Activated naive CD8-positive, alpha-beta T cell treated with anti-CD3 and anti-CD28 coated beads, Interleukin-2, amount 50 U/mL, for 24 hours (primary cell): ENCODE measurements around the gene SPTBN1.
"Not testable (repeated sequence)": the region's sequence is repeated elsewhere in the genome, so short reads cannot be mapped to it uniquely, and the experiment has no call there.

Experiments used
- ATAC-seq: fragments of 150-1000 bp; cut with Tn5 transposase; one replicate; pipeline ENCODE4 v1.10.0; 2021
- DNase-seq: peaks from one replicate; pipeline ENCODE4 v3.0.0; 2021
- H3K27ac Mint-ChIP-seq: one replicate; pipeline ENCODE4 v1.8.0; 2021; ENCODE audit warnings: mild to moderate bottlenecking, mixed read lengths
- H3K27me3 Mint-ChIP-seq: one replicate; pipeline ENCODE4 v1.8.0; 2021; ENCODE audit warnings: mixed read lengths
- H3K36me3 Mint-ChIP-seq: one replicate; pipeline ENCODE4 v1.8.0; 2021; ENCODE audit warnings: low read depth, mixed read lengths
- H3K4me1 Mint-ChIP-seq: one replicate; pipeline ENCODE4 v1.8.0; 2021; ENCODE audit warnings: mixed read lengths
- H3K4me3 Mint-ChIP-seq: one replicate; pipeline ENCODE4 v1.8.0; 2021; ENCODE audit warnings: mild to moderate bottlenecking, moderate library complexity, mixed read lengths
- H3K9me3 Mint-ChIP-seq: one replicate; pipeline ENCODE4 v1.8.0; 2021; ENCODE audit warnings: mixed read lengths

The SPTBN1 gene

GRCh38 chr2:54685263-54685775, 229.2 kb downstream of the SPTBN1 start:
- Mint-ChIP-seq H3K36me3 (no peaks in the 10 kb centered on the region), H3K4me3 (no peak overlapping the region), H3K4me1 (peaks cover 22% of the 10 kb centered on the region), H3K27ac (no peak overlapping the region), H3K27me3 (peaks cover 47% of the 10 kb centered on the region), H3K9me3 (no peaks in the 10 kb centered on the region)
- no peak for DNase-seq
- ATAC-seq = no peak

DNA sequence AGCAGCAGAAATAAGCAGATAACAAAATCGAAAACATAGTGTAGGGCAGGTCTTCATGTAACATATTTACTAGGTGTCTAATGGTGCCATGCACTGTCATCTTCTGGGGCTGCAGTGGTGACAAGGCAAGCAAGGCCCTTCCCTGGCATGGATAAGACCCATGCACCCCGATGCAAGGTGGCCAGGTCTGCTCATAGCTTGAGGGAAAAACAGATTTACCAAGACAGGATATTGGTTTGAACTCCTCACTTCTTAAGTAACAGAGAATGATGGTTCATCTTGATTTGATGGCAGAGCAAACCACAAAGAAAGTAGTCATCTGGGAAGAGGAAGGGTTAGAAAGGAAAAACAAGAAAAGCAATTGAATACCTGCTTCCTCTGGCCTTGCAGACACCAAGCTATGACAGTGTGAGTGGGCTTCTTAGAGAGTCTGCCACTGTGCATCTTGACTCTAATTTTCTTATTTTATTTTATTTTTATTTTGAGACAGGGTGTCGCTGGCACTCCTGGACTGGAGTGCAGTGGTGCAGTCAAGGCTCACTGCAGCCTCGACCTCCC, 231.5 kb downstream of the SPTBN1 start:
- Mint-ChIP-seq H3K4me3 (no peak overlapping the region), H3K27me3 (peaks cover 41% of the 10 kb centered on the region), H3K27ac (no peak overlapping the region), H3K4me1 (peaks cover 5% of the 10 kb centered on the region), H3K36me3 (no peaks in the 10 kb centered on the region), H3K9me3 (no peaks in the 10 kb centered on the region)
- ATAC-seq = no peak
- no peak for DNase-seq

DNA sequence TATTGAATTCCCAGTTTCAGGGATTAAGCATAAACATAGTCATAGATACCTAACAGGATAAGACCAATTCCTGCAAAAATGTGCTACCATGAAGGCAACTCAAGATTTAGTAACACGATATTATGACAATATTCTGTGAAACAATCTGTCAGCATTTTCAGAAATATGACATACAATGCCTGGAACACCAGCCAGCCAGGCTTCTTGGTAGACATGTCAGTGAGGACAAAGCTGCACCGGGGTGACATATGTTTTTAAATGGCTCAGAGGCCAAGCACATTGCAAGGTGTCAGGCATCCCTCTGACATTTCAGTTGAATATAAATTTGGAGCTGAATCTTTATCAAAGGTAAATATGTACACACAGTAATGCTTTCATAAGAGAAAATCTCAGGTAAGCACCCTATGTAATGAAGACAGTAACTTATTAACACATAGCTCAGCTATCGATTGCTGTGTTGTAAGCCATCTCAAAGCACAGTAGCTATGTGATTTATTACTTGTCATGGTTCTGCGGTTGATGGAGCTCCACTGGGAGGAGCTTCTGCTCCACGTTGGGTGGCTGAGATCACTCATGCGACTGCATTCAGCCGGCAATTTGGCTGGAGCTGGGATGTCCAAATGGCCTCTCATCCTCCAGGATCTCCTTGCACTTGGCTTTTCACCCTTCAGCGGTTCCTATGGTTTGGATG, 235.5 kb downstream of the SPTBN1 start:
- Mint-ChIP-seq H3K27me3 (peaks cover 26% of the 10 kb centered on the region), H3K27ac (no peak overlapping the region), H3K4me1 (peaks cover 3% of the 10 kb centered on the region), H3K36me3 (no peaks in the 10 kb centered on the region), H3K4me3 (no peak overlapping the region), H3K9me3 (no peaks in the 10 kb centered on the region)
- DNase-seq (no peak), ATAC-seq (no peak)

DNA sequence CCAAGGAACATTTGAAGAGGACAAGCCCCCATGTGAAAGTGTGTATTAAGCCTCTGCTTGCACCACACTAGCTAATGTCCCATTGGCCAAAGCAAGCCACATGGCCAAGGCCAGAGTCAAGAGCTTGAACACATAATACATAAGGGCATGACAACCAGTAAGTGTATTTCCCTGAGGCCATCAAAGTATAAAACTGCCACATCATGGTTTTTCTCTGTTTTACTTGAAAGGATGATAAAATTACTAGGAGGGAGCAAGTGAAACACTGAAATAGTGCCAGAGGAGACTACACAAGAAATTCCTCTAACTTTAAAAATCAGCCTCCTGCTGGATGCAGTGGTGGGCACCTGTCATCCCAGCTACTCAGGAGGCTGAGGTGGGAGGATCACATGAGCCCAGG, 236.4 kb downstream of the SPTBN1 start:
- no peak overlapping the region for H3K27ac Mint-ChIP-seq
- DNase-seq (no peak), ATAC-seq (no peak)
- no peaks in the 10 kb centered on the region for H3K9me3 Mint-ChIP-seq
- peaks cover 1% of the 10 kb centered on the region for H3K4me1 Mint-ChIP-seq
- no peak overlapping the region for H3K4me3 Mint-ChIP-seq
- no peaks in the 10 kb centered on the region for H3K36me3 Mint-ChIP-seq
- H3K27me3 Mint-ChIP-seq = peaks cover 26% of the 10 kb centered on the region

DNA sequence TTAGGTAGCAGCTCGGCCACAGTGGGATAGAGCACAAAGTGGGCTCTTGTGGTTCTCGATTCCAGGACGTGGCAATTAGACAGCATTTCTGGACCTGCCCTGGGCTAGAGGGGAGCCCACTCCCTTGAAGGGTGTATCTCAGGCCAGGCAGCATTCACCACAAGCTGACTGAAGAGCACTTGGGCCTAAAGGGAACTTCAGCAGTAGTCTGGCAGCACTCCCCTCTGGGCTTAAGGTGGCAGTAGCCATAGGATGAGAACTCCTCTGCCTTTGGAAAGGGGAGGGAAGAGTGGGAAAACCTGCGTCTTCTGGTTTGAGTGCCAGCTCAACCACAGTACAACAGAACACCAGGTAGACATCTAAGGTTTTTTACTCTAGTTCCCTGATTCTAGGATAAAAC, 239.3 kb downstream of the SPTBN1 start:
- no peaks in the 10 kb centered on the region for H3K36me3 Mint-ChIP-seq
- no peak for ATAC-seq
- H3K4me1 Mint-ChIP-seq = peaks cover 1% of the 10 kb centered on the region
- DNase-seq = no peak
- no peaks in the 10 kb centered on the region for H3K9me3 Mint-ChIP-seq
- no peak overlapping the region for H3K4me3 Mint-ChIP-seq
- no peak overlapping the region for H3K27ac Mint-ChIP-seq
- peaks cover 6% of the 10 kb centered on the region for H3K27me3 Mint-ChIP-seq

- ATAC-seq (no peak), DNase-seq (no peak)
- Mint-ChIP-seq H3K27me3 (peaks cover 6% of the 10 kb centered on the region), H3K4me3 (no peak overlapping the region), H3K27ac (no peak overlapping the region), H3K36me3 (no peaks in the 10 kb centered on the region), H3K9me3 (no peaks in the 10 kb centered on the region), H3K4me1 (peaks cover 9% of the 10 kb centered on the region)
These were observed 241.8 kb downstream of the SPTBN1 start for GRCh38 chr2:54697934-54698333.

- not testable (repeated sequence) for H3K9me3 Mint-ChIP-seq, H3K4me3 Mint-ChIP-seq, H3K4me1 Mint-ChIP-seq, ATAC-seq, H3K27ac Mint-ChIP-seq, DNase-seq, H3K27me3 Mint-ChIP-seq, H3K36me3 Mint-ChIP-seq
These were observed 242.8 kb downstream of the SPTBN1 start for GRCh38 chr2:54698926-54699325.

- no peak overlapping the region for H3K27ac Mint-ChIP-seq
- no peaks in the 10 kb centered on the region for H3K9me3 Mint-ChIP-seq
- DNase-seq (no peak), ATAC-seq (no peak)
- H3K4me1 Mint-ChIP-seq = peaks cover 9% of the 10 kb centered on the region
- H3K27me3 Mint-ChIP-seq = peaks cover 6% of the 10 kb centered on the region
- H3K4me3 Mint-ChIP-seq = no peak overlapping the region
- no peaks in the 10 kb centered on the region for H3K36me3 Mint-ChIP-seq
These were observed 243.5 kb downstream of the SPTBN1 start for GRCh38 chr2:54699665-54700064.

DNA sequence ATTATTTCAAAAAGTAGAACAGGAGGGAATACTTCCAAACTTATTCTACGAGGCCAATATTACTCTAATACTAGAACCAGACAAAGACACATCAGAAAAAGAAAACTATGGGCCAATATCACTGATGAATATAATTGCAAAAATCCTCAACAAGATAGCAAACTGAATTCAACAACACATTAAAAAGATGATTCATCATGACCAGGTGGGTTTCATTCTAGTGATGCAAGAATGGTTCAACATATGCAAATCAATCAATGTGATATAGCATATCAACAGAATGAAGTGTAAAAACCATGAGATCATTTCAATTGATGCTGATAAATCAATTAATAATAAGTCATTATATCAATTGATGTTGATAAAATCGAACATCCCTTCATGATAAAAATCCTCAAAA, 244.9 kb downstream of the SPTBN1 start:
- H3K4me3 Mint-ChIP-seq = no peak overlapping the region
- no peak for DNase-seq
- no peak overlapping the region for H3K27ac Mint-ChIP-seq
- peaks cover 3% of the 10 kb centered on the region for H3K27me3 Mint-ChIP-seq
- peaks cover 9% of the 10 kb centered on the region for H3K4me1 Mint-ChIP-seq
- no peaks in the 10 kb centered on the region for H3K36me3 Mint-ChIP-seq
- ATAC-seq = no peak
- no peaks in the 10 kb centered on the region for H3K9me3 Mint-ChIP-seq

- ATAC-seq = no peak
- Mint-ChIP-seq H3K4me1 (peaks cover 12% of the 10 kb centered on the region), H3K27ac (no peak overlapping the region), H3K36me3 (no peaks in the 10 kb centered on the region), H3K27me3 (peaks cover 11% of the 10 kb centered on the region), H3K9me3 (no peaks in the 10 kb centered on the region), H3K4me3 (no peak overlapping the region)
- no peak for DNase-seq
These were observed 248.1 kb downstream of the SPTBN1 start for GRCh38 chr2:54704238-54704637.

GRCh38 chr2:54704688-54705605, 248.8 kb downstream of the SPTBN1 start:
- Mint-ChIP-seq H3K4me1 (peaks cover 12% of the 10 kb centered on the region), H3K4me3 (no peak overlapping the region), H3K9me3 (no peaks in the 10 kb centered on the region), H3K27me3 (peaks cover 16% of the 10 kb centered on the region), H3K27ac (no peak overlapping the region), H3K36me3 (no peaks in the 10 kb centered on the region)
- no peak for DNase-seq
- ATAC-seq = no peak

GRCh38 chr2:54706622-54707021, 250.5 kb downstream of the SPTBN1 start:
- Mint-ChIP-seq H3K27ac (no peak overlapping the region), H3K4me3 (no peak overlapping the region), H3K4me1 (peaks cover 3% of the 10 kb centered on the region)

DNA sequence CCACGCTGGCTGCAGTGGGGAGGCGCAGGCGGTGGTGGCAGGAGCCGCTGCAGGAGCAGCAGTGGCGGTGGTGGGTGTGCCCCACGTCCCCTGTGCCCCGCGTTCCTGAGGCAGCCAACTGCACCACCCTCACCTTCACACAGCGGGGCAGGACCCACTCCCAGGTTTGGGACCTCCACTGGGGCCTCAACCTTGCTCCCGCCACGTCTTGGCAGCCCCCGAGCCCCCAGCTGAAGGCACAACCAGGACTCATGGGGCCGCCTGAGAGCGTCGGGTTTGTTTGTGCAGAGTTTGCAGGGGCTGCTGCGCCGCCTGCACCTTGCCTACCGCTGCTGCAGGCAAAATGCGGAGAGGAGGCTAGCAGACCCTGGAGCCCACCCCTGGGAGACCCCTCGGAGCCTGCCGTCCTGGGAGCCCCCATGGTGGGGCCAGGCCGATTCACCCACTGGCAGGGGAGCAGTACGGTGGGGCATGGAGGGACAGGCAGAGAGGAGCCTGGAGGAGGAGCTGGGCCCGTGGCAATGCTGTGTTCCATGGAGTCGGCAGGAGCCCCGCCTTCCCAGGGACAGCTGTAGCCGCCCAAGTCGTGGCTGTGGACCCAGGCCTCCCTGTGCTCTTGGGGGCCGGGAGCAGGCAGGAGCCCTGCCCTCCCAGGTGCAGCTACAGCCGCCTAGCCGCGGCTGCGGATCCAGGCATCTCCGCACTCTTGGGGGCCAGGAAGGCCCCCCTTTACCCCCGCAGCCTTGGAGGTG, 252.6 kb downstream of the SPTBN1 start:
- peak; percentile 16 for DNase-seq

More at GRCh38 chr2:54706622-54707021, 250.5 kb downstream of the SPTBN1 start:
- no peak for ATAC-seq
- Mint-ChIP-seq H3K27me3 (peaks cover 23% of the 10 kb centered on the region), H3K36me3 (no peaks in the 10 kb centered on the region), H3K9me3 (no peaks in the 10 kb centered on the region)
- no peak for DNase-seq

GRCh38 chr2:54709336-54709809, 253.2 kb downstream of the SPTBN1 start:
- Mint-ChIP-seq H3K9me3 (no peaks in the 10 kb centered on the region), H3K4me3 (peak overlapping the region; percentile 45), H3K36me3 (no peaks in the 10 kb centered on the region), H3K27ac (no peak overlapping the region), H3K27me3 (peaks cover 28% of the 10 kb centered on the region), H3K4me1 (peaks cover 3% of the 10 kb centered on the region)
- ATAC-seq (peak; percentile 26), DNase-seq (no peak)

More for the DNA sequence above, 252.6 kb downstream of the SPTBN1 start:
- H3K27ac Mint-ChIP-seq = no peak overlapping the region
- peak; percentile 66 for ATAC-seq
- H3K4me3 Mint-ChIP-seq = peak overlapping the region; percentile 45
- H3K9me3 Mint-ChIP-seq = no peaks in the 10 kb centered on the region
- H3K36me3 Mint-ChIP-seq = no peaks in the 10 kb centered on the region
- peaks cover 27% of the 10 kb centered on the region for H3K27me3 Mint-ChIP-seq
- peaks cover 3% of the 10 kb centered on the region for H3K4me1 Mint-ChIP-seq
